Gastroesophageal sphincter (tissue), 3 donors: ENCODE measurements around the gene ABHD14A.

Source experiments
- EP300 ChIP-seq: sonication (generic); formaldehyde crosslinking; IDR thresholded peaks from one replicate; pipeline ENCODE4 v1.6.1; 2017; ENCODE audit warnings: antibody characterized with exemption, mild to moderate bottlenecking
- POLR2A ChIP-seq, 2 donors: fragments of 450-650 bp; IDR thresholded peaks; one replicate each; pipeline ENCODE4 v1.6.1; 2017; ENCODE audit warnings: antibody characterized with exemption in 2 of 2, mild to moderate bottlenecking in 2 of 2, moderate library complexity in 1 of 2
- POLR2AphosphoS5 ChIP-seq: sonication (generic); formaldehyde crosslinking; IDR thresholded peaks from one replicate; pipeline ENCODE4 v1.6.1; 2017; ENCODE audit warnings: antibody characterized with exemption
- TF ChIP-seq, protein P1 (sequence below), 4 experiments: fragments of 200-600 bp in 2 of 4; fragments of 450-650 bp in 2 of 4; sonication (generic) in 1 of 4; IDR thresholded peaks; one replicate each; pipeline ENCODE4 v1.5.1; 2017 to 2019; ENCODE audit warnings: antibody characterized with exemption in 4 of 4, mild to moderate bottlenecking in 2 of 4, moderate library complexity in 2 of 4

- TF ChIP-seq, protein P1, sequence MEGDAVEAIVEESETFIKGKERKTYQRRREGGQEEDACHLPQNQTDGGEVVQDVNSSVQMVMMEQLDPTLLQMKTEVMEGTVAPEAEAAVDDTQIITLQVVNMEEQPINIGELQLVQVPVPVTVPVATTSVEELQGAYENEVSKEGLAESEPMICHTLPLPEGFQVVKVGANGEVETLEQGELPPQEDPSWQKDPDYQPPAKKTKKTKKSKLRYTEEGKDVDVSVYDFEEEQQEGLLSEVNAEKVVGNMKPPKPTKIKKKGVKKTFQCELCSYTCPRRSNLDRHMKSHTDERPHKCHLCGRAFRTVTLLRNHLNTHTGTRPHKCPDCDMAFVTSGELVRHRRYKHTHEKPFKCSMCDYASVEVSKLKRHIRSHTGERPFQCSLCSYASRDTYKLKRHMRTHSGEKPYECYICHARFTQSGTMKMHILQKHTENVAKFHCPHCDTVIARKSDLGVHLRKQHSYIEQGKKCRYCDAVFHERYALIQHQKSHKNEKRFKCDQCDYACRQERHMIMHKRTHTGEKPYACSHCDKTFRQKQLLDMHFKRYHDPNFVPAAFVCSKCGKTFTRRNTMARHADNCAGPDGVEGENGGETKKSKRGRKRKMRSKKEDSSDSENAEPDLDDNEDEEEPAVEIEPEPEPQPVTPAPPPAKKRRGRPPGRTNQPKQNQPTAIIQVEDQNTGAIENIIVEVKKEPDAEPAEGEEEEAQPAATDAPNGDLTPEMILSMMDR (IDR thresholded peaks at IDR 0.05), result no peak
- TF ChIP-seq POLR2AphosphoS5, result no peak
- no peak for TF ChIP-seq POLR2A (IDR thresholded peaks at IDR 0.05)
- TF ChIP-seq EP300, result no peak
Measured at GRCh38 chr3:51998774-51999173, 23.9 kb downstream of the ABHD14A start.
